CD4-positive, alpha-beta T cell treated with Interleukin-4 for 4 hours (primary cell): Measurements from ENCODE around the gene SV2B.

Experiments
- DNase-seq: peaks from one replicate; pipeline ENCODE4 v3.0.0-alpha.2; 2020

The SV2B gene

GRCh38 chr15:91282486-91282885, 182.4 kb downstream of the SV2B start:
- DNase-seq = no peak

DNA sequence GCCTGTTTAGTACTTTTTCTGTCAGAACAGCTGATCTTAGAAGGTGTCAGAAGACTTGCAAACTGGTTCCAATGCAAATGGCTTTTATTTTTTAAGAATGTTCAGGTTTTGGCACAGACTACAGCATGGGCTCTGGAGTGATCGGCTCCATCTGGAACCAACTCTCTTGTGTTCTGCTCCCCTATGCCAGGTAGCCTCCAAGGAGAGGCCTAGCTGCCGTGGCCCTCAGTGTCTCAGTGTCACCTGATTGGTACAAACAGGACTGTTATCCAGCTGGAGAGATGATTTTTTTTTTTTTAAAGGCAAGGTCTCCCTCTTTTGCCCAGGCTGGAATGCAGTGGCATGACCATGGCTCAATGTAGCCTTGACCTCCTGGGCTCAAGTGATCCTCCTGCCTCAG, 183.1 kb downstream of the SV2B start:
- DNase-seq = no peak

GRCh38 chr15:91284758-91285466, 184.9 kb downstream of the SV2B start:
- DNase-seq = no peak

DNA sequence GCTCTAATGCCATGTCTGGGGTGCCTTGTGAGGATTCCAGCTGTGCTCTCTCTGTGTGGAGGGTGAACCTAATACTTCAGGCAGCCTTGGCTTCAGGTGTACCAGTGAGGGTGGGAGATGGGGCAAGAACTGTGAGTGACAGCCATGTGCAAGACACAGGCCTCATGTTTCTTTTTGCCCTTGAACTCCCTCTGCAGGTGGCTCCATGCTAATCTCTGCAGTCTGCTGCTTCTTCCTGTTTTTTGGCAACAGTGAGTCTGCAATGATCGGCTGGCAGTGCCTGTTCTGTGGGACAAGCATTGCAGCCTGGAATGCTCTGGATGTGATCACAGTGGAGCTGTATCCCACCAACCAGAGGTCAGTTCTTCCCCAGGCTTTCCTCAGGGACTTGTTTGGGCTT, 189.3 kb downstream of the SV2B start:
- DNase-seq = no peak

- DNase-seq = no peak
These were observed 190.5 kb downstream of the SV2B start for GRCh38 chr15:91290553-91290952.

DNA sequence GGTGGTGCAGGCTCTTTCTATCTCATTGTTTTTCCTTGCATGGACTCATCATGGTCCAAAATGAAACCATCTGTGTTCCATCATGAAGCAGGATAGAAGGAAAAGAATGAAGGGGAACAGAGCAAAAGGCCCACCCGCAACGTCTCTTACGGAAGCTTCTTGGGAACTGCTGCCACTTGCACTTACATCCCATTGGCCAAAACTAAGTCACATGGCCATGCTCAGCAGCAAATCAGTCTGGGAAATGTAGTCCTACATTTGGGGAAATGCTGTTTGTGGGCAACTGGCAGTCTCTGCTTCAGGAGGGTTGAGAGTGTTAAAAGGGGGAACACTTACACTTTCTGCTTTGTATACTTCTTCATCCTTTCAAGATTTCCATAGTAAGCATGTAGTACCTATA, 191.6 kb downstream of the SV2B start:
- peak; percentile 18 for DNase-seq

DNA sequence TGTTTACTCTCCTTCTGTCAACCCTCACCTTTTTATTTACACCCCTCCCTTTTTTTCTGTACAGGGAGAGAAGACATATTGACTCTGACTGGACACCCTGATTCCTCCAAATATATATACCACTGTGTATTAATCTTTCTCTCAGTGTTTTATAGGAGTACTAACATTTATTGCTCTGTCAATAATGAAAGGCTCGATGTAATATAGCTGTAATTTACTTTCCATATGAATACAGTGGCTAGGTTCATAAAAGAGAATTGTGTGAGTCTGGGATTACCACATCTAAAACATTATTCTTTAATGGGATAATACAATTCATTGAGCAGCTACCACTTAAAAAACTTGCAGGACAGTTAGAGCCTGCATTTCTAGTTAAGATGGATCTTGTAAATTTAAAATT, 194.3 kb downstream of the SV2B start:
- DNase-seq = no peak

GRCh38 chr15:91294795-91295194, 194.7 kb downstream of the SV2B start:
- DNase-seq = no peak

- DNase-seq = no peak
These were observed 198.0 kb downstream of the SV2B start for GRCh38 chr15:91298101-91298500.

GRCh38 chr15:91302588-91303439, 202.8 kb downstream of the SV2B start:
- peak; percentile 65 for DNase-seq

- DNase-seq = no peak
These were observed 204.2 kb downstream of the SV2B start for GRCh38 chr15:91304210-91304609.

DNA sequence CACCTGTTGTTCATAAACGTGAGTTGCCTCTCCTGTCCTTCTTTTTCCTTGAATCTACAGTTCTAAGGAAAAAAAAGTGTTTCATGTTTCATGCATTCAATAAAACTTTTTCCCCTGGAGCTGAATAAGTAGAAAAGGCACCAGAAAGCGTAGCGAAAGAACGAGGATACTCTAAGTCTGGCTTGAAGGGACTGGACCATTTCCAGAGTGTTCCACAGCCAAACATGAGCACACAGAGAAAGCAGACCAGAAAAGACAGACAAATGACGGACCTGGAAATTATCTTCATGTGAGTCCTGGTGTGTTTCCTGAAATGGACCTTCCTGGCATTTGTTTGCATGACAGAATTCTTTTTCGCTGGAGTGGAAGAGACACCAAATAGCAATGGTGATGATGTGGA, 204.7 kb downstream of the SV2B start:
- no peak for DNase-seq

DNA sequence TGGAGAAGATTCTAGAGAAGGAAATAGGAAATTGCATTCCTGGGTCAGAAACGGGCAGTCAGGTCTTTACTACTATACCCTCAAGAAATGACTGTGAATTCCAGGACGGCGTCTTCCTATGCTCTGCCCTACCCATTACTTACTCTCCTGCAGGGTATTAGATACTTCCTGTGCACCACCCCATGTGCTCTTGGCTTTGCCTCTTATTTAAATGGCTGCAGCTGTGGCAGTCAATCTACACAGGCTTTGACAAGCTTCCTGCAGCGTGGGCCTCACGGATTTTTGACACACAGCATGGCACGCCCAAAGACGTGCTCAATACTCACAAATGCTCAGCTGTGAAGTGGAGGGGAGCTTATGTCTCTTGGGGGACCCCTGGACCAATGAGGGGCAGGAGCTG, 206.1 kb downstream of the SV2B start:
- DNase-seq = no peak

DNA sequence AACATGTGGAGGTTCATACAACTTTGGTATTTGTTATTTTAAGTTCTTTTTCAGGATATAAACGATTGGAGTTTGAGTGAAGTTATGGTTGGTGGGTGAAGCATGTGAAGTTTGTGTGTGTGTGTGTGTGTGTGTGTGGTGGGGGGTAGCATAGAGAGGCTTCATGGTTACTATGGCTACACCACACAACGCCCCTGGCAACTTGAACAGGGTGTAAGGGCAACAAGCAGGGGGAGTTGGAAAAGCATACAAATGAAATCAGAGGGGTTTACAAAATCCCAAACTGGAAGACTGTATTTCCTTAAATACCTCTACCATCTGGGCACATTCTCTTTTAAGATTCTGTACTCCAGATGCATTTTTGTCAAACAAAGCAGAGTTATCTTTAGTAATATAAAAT, 207.5 kb downstream of the SV2B start:
- DNase-seq = peak; percentile 25

DNA sequence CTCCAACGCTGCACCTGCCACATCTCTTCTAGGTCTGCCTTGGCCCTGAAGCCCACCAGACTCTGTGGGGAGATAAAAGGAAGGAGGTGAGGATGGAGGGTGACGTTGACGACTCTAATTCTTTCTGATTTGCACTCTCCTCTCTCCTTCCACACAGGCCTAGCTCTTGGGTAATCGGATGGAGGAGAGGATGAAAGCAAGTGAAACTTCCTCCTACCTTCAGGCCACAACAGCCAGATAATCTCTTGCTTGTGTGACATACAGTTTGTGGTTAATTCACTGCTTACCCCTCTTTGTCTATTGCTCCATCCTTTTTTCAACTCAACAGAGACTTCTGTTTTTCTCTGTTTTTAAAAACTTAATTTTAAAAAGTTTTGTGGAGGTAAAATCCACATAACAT, 208.1 kb downstream of the SV2B start:
- peak; percentile 18 for DNase-seq

GRCh38 chr15:91308855-91309254, 208.8 kb downstream of the SV2B start:
- DNase-seq = peak; percentile 24

GRCh38 chr15:91311986-91312385, 211.9 kb downstream of the SV2B start:
- DNase-seq = peak; percentile 48

DNA sequence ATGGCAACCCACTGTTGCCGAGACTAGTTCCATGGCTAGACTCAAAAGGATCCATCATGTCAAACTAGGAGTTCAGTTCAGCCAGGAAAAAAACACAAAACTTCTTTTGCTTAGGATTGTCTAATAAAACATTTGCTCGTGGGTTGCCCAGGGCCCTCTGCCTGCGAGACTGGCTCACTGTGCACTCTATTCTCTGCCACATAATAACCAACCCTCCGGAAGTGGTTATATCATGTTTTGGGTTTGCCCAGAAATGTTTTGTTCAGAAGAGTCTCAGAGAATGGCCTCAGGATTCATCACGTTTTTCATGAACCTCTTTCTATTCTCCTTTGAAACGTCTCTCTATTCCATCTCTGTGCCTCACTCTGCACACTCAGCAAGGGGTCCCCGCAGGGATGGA, 216.1 kb downstream of the SV2B start:
- DNase-seq = peak; percentile 61

DNA sequence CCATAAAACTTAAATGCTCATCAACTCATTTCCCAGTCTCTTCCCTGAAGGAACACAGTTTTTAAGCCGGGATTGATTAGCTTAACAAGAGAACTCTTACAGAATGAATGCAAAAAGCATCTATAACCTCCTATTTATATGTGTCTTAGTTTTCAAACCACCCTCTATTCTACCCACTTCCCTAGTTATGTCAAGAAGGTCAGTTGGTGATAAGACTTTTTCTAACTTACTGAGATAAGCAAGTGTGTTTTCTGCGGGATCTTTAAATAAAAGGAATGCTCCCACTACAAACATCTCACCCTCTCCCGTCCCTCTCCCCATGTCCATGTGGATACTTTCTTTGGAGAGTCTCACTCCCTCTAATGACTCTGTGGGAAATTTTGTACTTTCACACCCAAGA, 218.5 kb downstream of the SV2B start:
- no peak for DNase-seq

DNA sequence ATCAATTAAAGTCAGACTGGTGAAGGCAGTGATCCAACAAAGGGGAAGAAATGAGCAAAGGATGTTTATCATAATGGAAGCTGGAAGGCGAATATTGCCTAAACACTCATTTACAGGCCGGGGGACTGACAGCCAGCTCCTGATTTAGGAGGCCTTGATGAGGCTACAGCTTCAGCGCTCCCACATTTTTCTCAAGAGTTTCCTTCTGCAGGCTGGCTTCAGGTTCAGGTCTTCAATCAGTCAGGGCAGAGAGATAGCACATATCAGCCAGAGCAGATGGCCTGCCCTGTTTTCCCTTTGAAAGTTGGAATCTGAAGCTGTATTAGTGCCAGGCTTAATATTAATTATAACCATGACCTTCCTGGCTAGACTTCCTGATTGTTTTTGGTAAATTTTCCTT, 218.9 kb downstream of the SV2B start:
- DNase-seq = no peak

- no peak for DNase-seq
These were observed 219.5 kb downstream of the SV2B start for GRCh38 chr15:91319371-91320059.

DNA sequence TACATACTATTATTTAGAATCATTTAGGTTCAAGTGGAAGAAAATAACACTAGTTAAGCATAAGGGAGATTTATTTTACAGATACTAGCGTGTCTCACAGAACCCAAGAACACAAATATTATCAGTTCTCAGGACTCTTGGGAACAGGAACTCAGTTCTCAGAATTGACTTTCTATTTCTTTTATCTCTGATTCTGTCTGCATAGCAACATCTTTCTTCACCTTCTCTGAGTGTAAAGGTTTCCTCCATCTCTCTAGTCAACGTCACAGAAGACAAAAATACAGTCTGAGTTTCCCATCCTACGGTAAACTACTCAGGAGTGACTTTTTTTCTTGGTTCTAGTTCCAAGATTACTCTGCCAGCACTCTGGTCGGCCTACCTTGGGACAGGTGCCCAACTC, 220.0 kb downstream of the SV2B start:
- peak; percentile 50 for DNase-seq

DNA sequence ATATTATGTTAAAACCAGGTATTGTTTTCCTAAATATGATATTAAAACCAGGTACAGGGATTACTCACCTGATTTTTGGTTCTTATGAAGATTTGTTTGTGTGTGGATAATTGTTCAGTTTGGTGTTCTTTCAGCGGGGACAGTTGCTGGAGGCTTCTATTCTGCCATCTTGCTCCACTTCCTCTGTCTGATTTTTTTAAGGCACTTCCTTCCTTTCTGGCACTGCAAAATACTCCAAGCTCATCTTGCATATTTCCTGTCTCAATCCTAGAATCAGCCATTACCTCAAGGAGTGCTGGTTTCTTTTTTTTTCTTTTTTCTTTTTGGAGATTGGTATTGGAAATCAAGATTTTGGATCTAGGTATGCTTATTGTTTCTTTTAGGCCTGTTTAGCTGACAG, 229.9 kb downstream of the SV2B start:
- DNase-seq = no peak

DNA sequence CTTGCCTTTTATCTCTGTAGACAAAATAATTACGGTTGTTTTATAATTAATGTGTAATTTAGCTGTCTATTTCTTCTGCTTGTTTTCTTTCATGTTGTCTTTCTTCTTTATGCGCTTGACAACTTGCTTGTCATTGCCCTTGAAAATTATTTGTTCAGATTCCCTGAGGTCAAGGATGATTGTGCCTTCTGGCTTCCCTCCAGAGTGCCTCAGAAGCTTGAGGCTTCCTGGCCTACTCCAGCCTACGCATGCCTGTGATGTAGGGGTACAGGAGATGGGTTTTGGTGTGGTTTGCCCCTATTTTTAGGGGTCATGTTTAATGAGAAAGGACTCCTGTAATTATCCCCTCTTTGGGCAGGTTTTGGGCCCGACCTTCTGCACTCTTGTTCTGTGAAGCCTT, 231.5 kb downstream of the SV2B start:
- DNase-seq = no peak
